ENCODE data around the gene PISD.

PISD gene

DNA sequence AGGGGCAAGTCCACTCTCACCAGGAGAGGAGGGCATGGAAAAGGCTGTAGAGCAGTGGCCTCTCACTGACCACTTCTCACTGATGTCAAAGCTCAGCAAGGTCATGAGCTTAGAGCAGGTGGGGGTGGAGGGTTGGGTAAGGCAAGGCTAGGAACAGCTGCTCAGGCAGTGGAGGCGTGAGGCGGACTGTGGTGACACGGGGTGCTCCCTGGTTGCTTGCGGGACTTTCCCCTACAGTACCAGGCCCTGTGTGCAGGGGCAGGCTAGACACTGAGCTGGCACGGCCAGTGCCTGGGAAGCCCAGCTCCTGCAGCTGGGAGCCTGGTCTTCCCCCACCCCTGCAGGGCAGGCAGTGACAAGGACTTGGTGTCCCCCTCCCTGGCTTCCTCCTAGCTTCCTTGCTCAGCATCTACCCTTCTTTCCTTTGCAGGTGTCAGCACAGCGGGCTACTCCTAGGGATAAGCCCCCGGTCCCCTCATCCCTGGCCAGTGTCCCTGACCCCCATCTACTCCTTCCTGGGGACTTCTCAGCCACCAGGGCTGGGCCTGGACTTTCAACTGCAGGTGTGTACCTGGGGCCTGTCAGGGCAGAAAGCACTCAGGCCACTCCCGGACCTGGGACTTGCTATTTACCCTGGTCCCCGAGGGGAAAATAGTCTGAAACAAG, 45.6 kb downstream of the PISD start:
- no peak overlapping the region for H2BK15ac ChIP-seq (ENCODE audit: low read depth, poor library complexity, severe bottlenecking)
- H3K23ac ChIP-seq (ENCODE audit: low read length in 2 of 2), result no peak overlapping the region
- no peak overlapping the region for H2BK120ac ChIP-seq (ENCODE audit: low read depth, low read length)
- WGBS, result 89% methylated on average over 9 of the region's 9 CpGs
- H3K18ac ChIP-seq (ENCODE audit: low read depth in 1 of 2, low read length in 2 of 2), result peak overlapping the region in 1 of 2 experiments; percentile 1
- no peak overlapping the region for H3K27ac ChIP-seq (ENCODE audit: low read length, poor library complexity, severe bottlenecking)
- H3K4me3 ChIP-seq (ENCODE audit: insufficient read depth in 1 of 2, low read depth in 1 of 2, low read length in 2 of 2), result no peak overlapping the region
- peaks cover 14% of the 10 kb centered on the region for H3K79me1 ChIP-seq (replicated peaks; ENCODE audit: low read length, poor library complexity, severe bottlenecking)
- H3K4me2 ChIP-seq (ENCODE audit: low read length, poor library complexity, severe bottlenecking), result no peak overlapping the region
- no peak overlapping the region for H4K8ac ChIP-seq (ENCODE audit: low read length)
- no peak overlapping the region for H3K9ac ChIP-seq (ENCODE audit: low read length)
- H2AFZ ChIP-seq (ENCODE audit: low read depth, low read length), result no peak overlapping the region
- H2BK5ac ChIP-seq (ENCODE audit: low read depth, low read length, poor library complexity, severe bottlenecking), result no peak overlapping the region
- H3K36me3 ChIP-seq (ENCODE audit: control insufficient read depth in 1 of 2, insufficient read depth in 2 of 2, low read depth in 1 of 2, low read length in 2 of 2), result peaks cover 54 to 87% of the 10 kb centered on the region in 2 experiments
- DNase-seq, result no peak
- H3K4me1 ChIP-seq (ENCODE audit: control insufficient read depth, insufficient read depth, low read depth, low read length), result no peaks in the 10 kb centered on the region
- no peak overlapping the region for H2AK5ac ChIP-seq (ENCODE audit: low read length, severe bottlenecking)
- no peaks in the 10 kb centered on the region for H3K27me3 ChIP-seq (ENCODE audit: control insufficient read depth in 1 of 2, insufficient read depth in 1 of 2, low read length in 2 of 2)
- H3K4ac ChIP-seq (ENCODE audit: low read depth in 1 of 2, low read length in 2 of 2), result no peak overlapping the region
- H4K91ac ChIP-seq (ENCODE audit: low read length), result no peak overlapping the region
- no peak overlapping the region for H2BK12ac ChIP-seq (ENCODE audit: low read length in 2 of 2)
- H3K14ac ChIP-seq (ENCODE audit: low read length in 2 of 2), result no peak overlapping the region
- H3K9me3 ChIP-seq (ENCODE audit: control insufficient read depth, low read length), result no peaks in the 10 kb centered on the region

DNA sequence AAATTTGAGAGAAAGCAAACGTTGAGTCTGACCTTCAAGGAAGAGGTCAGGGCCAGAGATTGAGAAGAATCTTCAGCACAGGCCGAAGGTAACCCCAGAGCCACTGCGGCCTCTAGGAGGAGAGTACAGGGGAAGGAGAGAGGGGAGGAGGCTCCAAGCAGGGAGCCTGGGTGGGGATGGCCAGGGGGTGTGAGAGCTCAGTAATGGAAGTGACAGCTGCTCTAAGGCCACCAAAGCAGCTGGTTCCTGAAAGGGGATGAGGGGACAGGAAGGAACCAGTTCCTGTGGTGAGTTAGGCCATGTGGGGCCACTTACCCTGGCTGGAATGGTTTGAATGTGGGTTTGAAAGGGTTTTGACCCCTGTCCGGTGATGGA, 46.1 kb downstream of the PISD start:
- Histone ChIP-seq H3K79me1 (replicated peaks; ENCODE audit: low read length, poor library complexity, severe bottlenecking) (peaks cover 14% of the 10 kb centered on the region), H3K36me3 (ENCODE audit: control insufficient read depth in 1 of 2, insufficient read depth in 2 of 2, low read depth in 1 of 2, low read length in 2 of 2) (peaks cover 54 to 86% of the 10 kb centered on the region in 2 experiments), H2BK15ac (ENCODE audit: low read depth, poor library complexity, severe bottlenecking) (no peak overlapping the region), H3K4me1 (ENCODE audit: control insufficient read depth, insufficient read depth, low read depth, low read length) (peaks cover 3% of the 10 kb centered on the region), H2BK120ac (ENCODE audit: low read depth, low read length) (no peak overlapping the region), H3K23ac (ENCODE audit: low read length in 2 of 2) (no peak overlapping the region), H4K91ac (ENCODE audit: low read length) (no peak overlapping the region), H3K4me2 (ENCODE audit: low read length, poor library complexity, severe bottlenecking) (no peak overlapping the region), H3K9me3 (ENCODE audit: control insufficient read depth, low read length) (no peaks in the 10 kb centered on the region), H2BK12ac (ENCODE audit: low read length in 2 of 2) (no peak overlapping the region), H3K9ac (ENCODE audit: low read length) (no peak overlapping the region), H3K4me3 (ENCODE audit: insufficient read depth in 1 of 2, low read depth in 1 of 2, low read length in 2 of 2) (no peak overlapping the region), H4K8ac (ENCODE audit: low read length) (no peak overlapping the region), H3K27me3 (ENCODE audit: control insufficient read depth in 1 of 2, insufficient read depth in 1 of 2, low read length in 2 of 2) (no peaks in the 10 kb centered on the region), H3K27ac (ENCODE audit: low read length, poor library complexity, severe bottlenecking) (no peak overlapping the region), H3K4ac (ENCODE audit: low read depth in 1 of 2, low read length in 2 of 2) (no peak overlapping the region), H3K14ac (ENCODE audit: low read length in 2 of 2) (no peak overlapping the region), H2AFZ (ENCODE audit: low read depth, low read length) (no peak overlapping the region), H2BK5ac (ENCODE audit: low read depth, low read length, poor library complexity, severe bottlenecking) (no peak overlapping the region), H2AK5ac (ENCODE audit: low read length, severe bottlenecking) (no peak overlapping the region), H3K18ac (ENCODE audit: low read depth in 1 of 2, low read length in 2 of 2) (peak overlapping the region in 1 of 2 experiments; percentile 1)
- 47% methylated on average over 4 of the region's 4 CpGs for WGBS
- no peak for DNase-seq

DNA sequence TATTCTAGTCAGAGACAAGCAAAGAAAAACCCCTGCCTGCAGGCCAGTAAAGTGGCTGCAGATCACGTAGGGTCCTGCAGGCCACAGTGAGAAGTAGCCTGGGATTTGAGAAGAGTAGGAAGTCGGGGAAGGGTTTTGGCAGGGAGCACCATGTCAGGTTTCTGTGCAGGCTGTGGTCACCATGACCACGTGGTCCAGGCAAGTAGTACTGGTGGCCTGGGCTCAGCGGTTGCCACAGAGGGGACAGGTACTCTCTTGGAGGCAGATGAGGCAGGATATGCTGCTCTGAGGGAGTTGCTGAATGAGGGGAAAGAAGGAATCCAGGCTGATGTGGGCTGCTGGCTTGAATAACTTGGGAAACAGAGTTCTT, 46.5 kb downstream of the PISD start:
- WGBS, result 90% methylated on average over 4 of the region's 4 CpGs

DNA sequence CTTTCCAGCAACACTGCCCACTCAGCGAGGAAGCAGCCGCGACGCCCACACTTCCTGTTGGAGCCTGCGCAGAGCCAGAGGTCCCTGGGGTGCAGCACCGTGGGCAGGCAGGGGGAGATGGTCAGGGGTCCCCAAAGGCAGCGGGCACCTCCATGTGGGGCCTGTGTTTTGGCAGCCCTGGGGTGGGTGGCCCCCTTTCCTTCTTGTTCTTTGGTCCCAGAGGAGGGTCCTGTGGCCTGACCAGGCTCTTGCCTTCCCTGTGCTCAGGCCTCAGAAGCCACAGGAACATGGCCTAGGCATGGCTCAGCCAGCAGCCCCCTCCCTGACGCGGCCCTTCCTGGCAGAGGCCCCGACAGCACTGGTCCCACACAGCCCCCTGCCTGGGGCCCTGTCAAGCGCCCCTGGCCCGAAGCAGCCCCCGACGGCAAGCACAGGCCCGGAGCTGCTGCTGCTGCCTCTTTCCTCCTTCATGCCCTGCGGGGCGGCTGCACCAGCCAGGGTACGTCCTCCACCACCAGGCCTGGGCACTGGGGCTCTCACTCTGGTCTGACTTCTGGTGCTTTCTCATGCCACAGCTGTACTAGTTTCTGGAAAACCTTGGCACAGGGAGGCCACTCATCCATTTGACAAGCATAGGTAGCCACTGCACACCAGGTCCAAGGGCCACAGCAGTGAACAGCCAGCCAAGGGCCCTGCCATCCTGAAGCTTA, 47.1 kb downstream of the PISD start:
- Histone ChIP-seq H3K18ac (ENCODE audit: low read depth in 1 of 2, low read length in 2 of 2) (peak overlapping the region; percentile 14 to 49), H3K4ac (ENCODE audit: low read depth in 1 of 2, low read length in 2 of 2) (no peak overlapping the region), H3K79me1 (replicated peaks; ENCODE audit: low read length, poor library complexity, severe bottlenecking) (peaks cover 11% of the 10 kb centered on the region), H2AK5ac (ENCODE audit: low read length, severe bottlenecking) (no peak overlapping the region), H4K8ac (ENCODE audit: low read length) (peak overlapping the region; percentile 42), H2AFZ (ENCODE audit: low read depth, low read length) (no peak overlapping the region), H3K4me2 (ENCODE audit: low read length, poor library complexity, severe bottlenecking) (no peak overlapping the region), H2BK5ac (ENCODE audit: low read depth, low read length, poor library complexity, severe bottlenecking) (no peak overlapping the region), H2BK12ac (ENCODE audit: low read length in 2 of 2) (peak overlapping the region; percentile 43 to 53), H3K9ac (ENCODE audit: low read length) (no peak overlapping the region), H3K14ac (ENCODE audit: low read length in 2 of 2) (no peak overlapping the region), H3K23ac (ENCODE audit: low read length in 2 of 2) (no peak overlapping the region), H3K27me3 (ENCODE audit: control insufficient read depth in 1 of 2, insufficient read depth in 1 of 2, low read length in 2 of 2) (no peaks in the 10 kb centered on the region), H3K4me3 (ENCODE audit: insufficient read depth in 1 of 2, low read depth in 1 of 2, low read length in 2 of 2) (no peak overlapping the region), H3K27ac (ENCODE audit: low read length, poor library complexity, severe bottlenecking) (no peak overlapping the region), H4K91ac (ENCODE audit: low read length) (peak overlapping the region; percentile 62), H3K4me1 (ENCODE audit: control insufficient read depth, insufficient read depth, low read depth, low read length) (peaks cover 4% of the 10 kb centered on the region), H2BK15ac (ENCODE audit: low read depth, poor library complexity, severe bottlenecking) (no peak overlapping the region), H3K36me3 (ENCODE audit: control insufficient read depth in 1 of 2, insufficient read depth in 2 of 2, low read depth in 1 of 2, low read length in 2 of 2) (peaks cover 51 to 85% of the 10 kb centered on the region in 2 experiments), H3K9me3 (ENCODE audit: control insufficient read depth, low read length) (no peaks in the 10 kb centered on the region), H2BK120ac (ENCODE audit: low read depth, low read length) (peak overlapping the region; percentile 40)
- WGBS, result 92% methylated on average over 18 of the region's 18 CpGs
- no peak for DNase-seq

More for the DNA sequence above, 46.5 kb downstream of the PISD start:
- H3K4me3 ChIP-seq (ENCODE audit: insufficient read depth in 1 of 2, low read depth in 1 of 2, low read length in 2 of 2), result no peak overlapping the region
- no peak overlapping the region for H3K4me2 ChIP-seq (ENCODE audit: low read length, poor library complexity, severe bottlenecking)
- no peak overlapping the region for H3K9ac ChIP-seq (ENCODE audit: low read length)
- no peak for DNase-seq
- no peak overlapping the region for H3K23ac ChIP-seq (ENCODE audit: low read length in 2 of 2)
- H3K27ac ChIP-seq (ENCODE audit: low read length, poor library complexity, severe bottlenecking), result no peak overlapping the region
- H3K79me1 ChIP-seq (replicated peaks; ENCODE audit: low read length, poor library complexity, severe bottlenecking), result peaks cover 11% of the 10 kb centered on the region
- peak overlapping the region; percentile 40 for H2BK120ac ChIP-seq (ENCODE audit: low read depth, low read length)
- H3K9me3 ChIP-seq (ENCODE audit: control insufficient read depth, low read length), result no peaks in the 10 kb centered on the region
- no peak overlapping the region for H2AK5ac ChIP-seq (ENCODE audit: low read length, severe bottlenecking)
- no peak overlapping the region for H3K14ac ChIP-seq (ENCODE audit: low read length in 2 of 2)
- peaks cover 4% of the 10 kb centered on the region for H3K4me1 ChIP-seq (ENCODE audit: control insufficient read depth, insufficient read depth, low read depth, low read length)
- H3K36me3 ChIP-seq (ENCODE audit: control insufficient read depth in 1 of 2, insufficient read depth in 2 of 2, low read depth in 1 of 2, low read length in 2 of 2), result peaks cover 52 to 85% of the 10 kb centered on the region in 2 experiments
- H3K4ac ChIP-seq (ENCODE audit: low read depth in 1 of 2, low read length in 2 of 2), result no peak overlapping the region
- peak overlapping the region; percentile 61 for H4K91ac ChIP-seq (ENCODE audit: low read length)
- H4K8ac ChIP-seq (ENCODE audit: low read length), result no peak overlapping the region
- peak overlapping the region; percentile 0 to 56 for H3K18ac ChIP-seq (ENCODE audit: low read depth in 1 of 2, low read length in 2 of 2)
- H2BK5ac ChIP-seq (ENCODE audit: low read depth, low read length, poor library complexity, severe bottlenecking), result no peak overlapping the region
- H2BK15ac ChIP-seq (ENCODE audit: low read depth, poor library complexity, severe bottlenecking), result no peak overlapping the region
- no peaks in the 10 kb centered on the region for H3K27me3 ChIP-seq (ENCODE audit: control insufficient read depth in 1 of 2, insufficient read depth in 1 of 2, low read length in 2 of 2)
- peak overlapping the region in 1 of 2 experiments; percentile 18 for H2BK12ac ChIP-seq (ENCODE audit: low read length in 2 of 2)
- H2AFZ ChIP-seq (ENCODE audit: low read depth, low read length), result no peak overlapping the region
